GM21786 (cell line): ENCODE data around the gene NR2C1.
"Not testable (repeated sequence)": the region's sequence is repeated elsewhere in the genome, so short reads cannot be mapped to it uniquely, and the experiment has no call there.

Source experiments
- ATAC-seq: cut with Tn5 transposase; IDR thresholded peaks from one replicate; pipeline ENCODE4 v1.9.1; 2021; ENCODE audit not compliant: unreplicated experiment

NR2C1 gene

GRCh38 chr12:95003921-95004272, 69.5 kb downstream of the NR2C1 start:
- ATAC-seq = no peak

- peak; percentile 99 for ATAC-seq
Measured at GRCh38 chr12:95003213-95003920, 70.1 kb downstream of the NR2C1 start, which contains the start of gene NDUFA12. Gene NDUFA12 (minus strand): TSS chr12:95003697. CDS start chr12:95003680, 17 bp downstream.

GRCh38 chr12:95002754-95003153, 70.7 kb downstream of the NR2C1 start:
- ATAC-seq = no peak

- ATAC-seq = no peak
Measured at GRCh38 chr12:94998326-94998725, 75.1 kb downstream of the NR2C1 start.

GRCh38 chr12:94997726-94998125, 75.7 kb downstream of the NR2C1 start:
- no peak for ATAC-seq

GRCh38 chr12:94997061-94997460, 76.4 kb downstream of the NR2C1 start:
- no peak for ATAC-seq

GRCh38 chr12:94994312-94994711, 79.1 kb downstream of the NR2C1 start:
- ATAC-seq = no peak

GRCh38 chr12:94993855-94994254, 79.6 kb downstream of the NR2C1 start:
- ATAC-seq = not testable (repeated sequence)

- no peak for ATAC-seq
Measured at GRCh38 chr12:94990222-94990621, 83.2 kb downstream of the NR2C1 start.

- no peak for ATAC-seq
Measured at GRCh38 chr12:94988471-94988870, 84.9 kb downstream of the NR2C1 start.

GRCh38 chr12:94987801-94988200, 85.6 kb downstream of the NR2C1 start:
- ATAC-seq = no peak

- no peak for ATAC-seq
Measured at GRCh38 chr12:94987076-94987669, 86.2 kb downstream of the NR2C1 start.

GRCh38 chr12:94985099-94985498, 88.3 kb downstream of the NR2C1 start:
- not testable (repeated sequence) for ATAC-seq

GRCh38 chr12:94983321-94983720, 90.1 kb downstream of the NR2C1 start:
- ATAC-seq = no peak

GRCh38 chr12:94982456-94982855, 91.0 kb downstream of the NR2C1 start:
- no peak for ATAC-seq

GRCh38 chr12:94980577-94980976, 92.8 kb downstream of the NR2C1 start:
- no peak for ATAC-seq

- no peak for ATAC-seq
Measured at GRCh38 chr12:94979941-94980340, 93.5 kb downstream of the NR2C1 start.

GRCh38 chr12:94977766-94978468, 95.5 kb downstream of the NR2C1 start:
- no peak for ATAC-seq

GRCh38 chr12:94973221-94973620, 100.2 kb downstream of the NR2C1 start:
- ATAC-seq = no peak

GRCh38 chr12:94972795-94973194, 100.6 kb downstream of the NR2C1 start:
- ATAC-seq = no peak

GRCh38 chr12:94971923-94972322, 101.5 kb downstream of the NR2C1 start:
- no peak for ATAC-seq

GRCh38 chr12:94970560-94970959, 102.9 kb downstream of the NR2C1 start:
- no peak for ATAC-seq
